Osteoblast (primary cell): ENCODE results near the gene C13orf42. TPM values are rescaled to one million over a fixed set of nuclear protein-coding genes. Genes with fewer than 3 reads are reported as not detected.

Experiments
- DNase-seq: peaks from one replicate; pipeline ENCODE4 v3.0.0; 2011; ENCODE audit warnings: low spot score, mixed read lengths; ENCODE audit not compliant: insufficient read length; ENCODE audit errors: missing footprints
- H2AFZ ChIP-seq: 2 replicates; pipeline ENCODE4 v1.6.0; 2011; ENCODE audit warnings: mild to moderate bottlenecking, low read length
- H3K27ac ChIP-seq: 2 replicates; pipeline ENCODE4 v1.5.1; 2011; ENCODE audit warnings: mild to moderate bottlenecking, low read depth, low read length, moderate library complexity
- H3K27me3 ChIP-seq: 2 replicates; pipeline ENCODE4 v1.6.0; 2012; ENCODE audit warnings: mild to moderate bottlenecking, control low read depth, inconsistent platforms, low read length, moderate library complexity; ENCODE audit not compliant: insufficient read depth
- H3K36me3 ChIP-seq: 2 replicates; pipeline ENCODE4 v1.5.1; 2011; ENCODE audit warnings: mild to moderate bottlenecking, low read length, control low read depth, moderate library complexity; ENCODE audit not compliant: insufficient read depth
- H3K4me1 ChIP-seq: 2 replicates; pipeline ENCODE4 v1.5.1; 2011; ENCODE audit warnings: mild to moderate bottlenecking, low read length, control low read depth, moderate library complexity; ENCODE audit not compliant: insufficient read depth
- H3K4me2 ChIP-seq: 2 replicates; pipeline ENCODE4 v1.6.0; 2011; ENCODE audit warnings: mild to moderate bottlenecking, low read length; ENCODE audit not compliant: insufficient read depth
- H3K4me3 ChIP-seq: fragments of 200-600 bp; sonication (generic); 3 replicates; pipeline ENCODE4 v1.5.1; 2012; ENCODE audit warnings: mild to moderate bottlenecking, low read length, inconsistent platforms; ENCODE audit not compliant: insufficient read depth
- H3K79me2 ChIP-seq: 2 replicates; pipeline ENCODE4 v1.6.0; 2012; ENCODE audit warnings: mild to moderate bottlenecking, low read length, control low read depth, inconsistent platforms; ENCODE audit not compliant: insufficient read depth
- H3K9me3 ChIP-seq: 2 replicates; pipeline ENCODE4 v1.5.1; 2011; ENCODE audit warnings: low read depth, low read length, control low read depth
- H4K20me1 ChIP-seq: 2 replicates; pipeline ENCODE4 v1.6.0; 2012; ENCODE audit warnings: mild to moderate bottlenecking, low read length, control low read depth; ENCODE audit not compliant: insufficient read depth
- CTCF ChIP-seq: IDR thresholded peaks from 2 replicates; pipeline ENCODE4 v1.5.1; 2011; ENCODE audit warnings: mild to moderate bottlenecking, low read depth, low read length, moderate library complexity; ENCODE audit errors: extremely low read depth
- total RNA-seq: library from RNA; depleted of rRNA; stranded (reverse); fragments of >200 nt; gene quantifications from 2 replicates; pipeline ENCODE4 v1.2.3, GENCODE V29; 2012

Gene C13orf42
- total RNA-seq, 1 donor = not detected

- DNase-seq = no peak
- Histone ChIP-seq H3K27me3 (peaks cover 14% of the 10 kb centered on the region), H3K4me1 (no peaks in the 10 kb centered on the region), H3K27ac (no peak overlapping the region), H2AFZ (no peak overlapping the region), H3K9me3 (no peaks in the 10 kb centered on the region), H4K20me1 (no peaks in the 10 kb centered on the region), H3K79me2 (no peaks in the 10 kb centered on the region), H3K4me3 (no peak overlapping the region), H3K36me3 (no peaks in the 10 kb centered on the region), H3K4me2 (no peak overlapping the region)
- TF ChIP-seq CTCF = no peak
Measured at GRCh38 chr13:51050021-51050830, 60.8 kb downstream of the C13orf42 start.

GRCh38 chr13:51048616-51049015, 62.5 kb downstream of the C13orf42 start:
- Histone ChIP-seq H4K20me1 (no peaks in the 10 kb centered on the region), H3K4me2 (no peak overlapping the region), H3K4me1 (no peaks in the 10 kb centered on the region), H3K79me2 (no peaks in the 10 kb centered on the region), H3K27ac (no peak overlapping the region), H3K36me3 (no peaks in the 10 kb centered on the region), H3K9me3 (no peaks in the 10 kb centered on the region), H3K4me3 (no peak overlapping the region), H2AFZ (no peak overlapping the region), H3K27me3 (peaks cover 14% of the 10 kb centered on the region)
- no peak for DNase-seq
- TF ChIP-seq CTCF = no peak

GRCh38 chr13:51048166-51048461, 63.0 kb downstream of the C13orf42 start:
- no peak for DNase-seq
- H3K36me3 ChIP-seq = no peaks in the 10 kb centered on the region
- H3K79me2 ChIP-seq = no peaks in the 10 kb centered on the region
- TF ChIP-seq CTCF = no peak
- no peak overlapping the region for H3K4me2 ChIP-seq
- H3K9me3 ChIP-seq = no peaks in the 10 kb centered on the region
- no peak overlapping the region for H3K27ac ChIP-seq
- H2AFZ ChIP-seq = no peak overlapping the region
- no peaks in the 10 kb centered on the region for H4K20me1 ChIP-seq
- H3K27me3 ChIP-seq = peaks cover 14% of the 10 kb centered on the region
- H3K4me3 ChIP-seq = no peak overlapping the region
- H3K4me1 ChIP-seq = no peaks in the 10 kb centered on the region

- H3K9me3 ChIP-seq = no peaks in the 10 kb centered on the region
- no peaks in the 10 kb centered on the region for H3K79me2 ChIP-seq
- H4K20me1 ChIP-seq = no peaks in the 10 kb centered on the region
- no peak for TF ChIP-seq CTCF
- H3K27me3 ChIP-seq = peaks cover 14% of the 10 kb centered on the region
- H3K4me2 ChIP-seq = no peak overlapping the region
- H3K4me1 ChIP-seq = no peaks in the 10 kb centered on the region
- no peak overlapping the region for H3K27ac ChIP-seq
- DNase-seq = no peak
- no peaks in the 10 kb centered on the region for H3K36me3 ChIP-seq
- H3K4me3 ChIP-seq = no peak overlapping the region
- no peak overlapping the region for H2AFZ ChIP-seq
Measured at GRCh38 chr13:51047434-51048165, 63.5 kb downstream of the C13orf42 start.
